AG04450 (cell line): ENCODE data around the gene SHFL. TPM values are rescaled to one million over a fixed set of nuclear protein-coding genes. Genes with fewer than 3 reads are reported as not detected.

ENCODE experiments used
- CTCF ChIA-PET: fragments of 300-600, 350-600 bp; formaldehyde crosslinking; extraction: SDS; loops from one replicate; lab custom pipeline; 2022; ENCODE audit warnings: antibody characterized with exemption, inconsistent platforms; lab: Charles Lee
- POLR2A ChIA-PET: fragments of 350-600 bp; formaldehyde crosslinking; extraction: SDS; loops from one replicate; lab custom pipeline; 2021; ENCODE audit warnings: antibody characterized with exemption, inconsistent platforms; lab: Yijun Ruan, JAX
- DNase-seq: peaks from one replicate; pipeline ENCODE4 v3.0.0-alpha.2; 2011; ENCODE audit warnings: low read depth, low spot score
- H3K27ac ChIP-seq: one replicate; pipeline ENCODE4 v1.5.1; 2012; ENCODE audit warnings: low read depth, low read length, control low read depth
- H3K27me3 ChIP-seq: one replicate; pipeline ENCODE4 v1.6.0; 2012; ENCODE audit warnings: low read length; ENCODE audit not compliant: control insufficient read depth, insufficient read depth
- H3K4me3 ChIP-seq: 2 replicates; pipeline ENCODE4 v1.5.1; 2011; ENCODE audit warnings: mild to moderate bottlenecking, low read depth, low read length, control low read depth
- H3K9me3 ChIP-seq: 2 replicates; pipeline ENCODE4 v1.5.1; 2012; ENCODE audit warnings: low read length; ENCODE audit not compliant: control insufficient read depth, insufficient read depth
- CTCF ChIP-seq: IDR thresholded peaks from 2 replicates; pipeline ENCODE4 v1.5.1; 2011; ENCODE audit warnings: low read depth, low read length, control low read depth, inconsistent platforms
- polyA plus RNA-seq: library from polyadenylated mRNA; depleted of rRNA; stranded (reverse); fragments of >200 nt; gene quantifications from 2 replicates; pipeline ENCODE4 v1.2.3, GENCODE V29; 2011

The SHFL gene
- polyA plus RNA-seq, 1 experiment, result 25.0 TPM

GRCh38 chr19:10137751-10138682, 51.9 kb downstream of the SHFL start:
- POLR2A ChIA-PET, result interaction anchor here (0.6 kb wide), 1 partner anchor 10 kb away, joined by 7 read pairs; no protein-coding TSS in a partner anchor
- Histone ChIP-seq H3K27me3 (no peaks in the 10 kb centered on the region), H3K4me3 (no peak overlapping the region), H3K9me3 (no peaks in the 10 kb centered on the region; the same call in 1 of the 2 replicates), H3K27ac (no peak overlapping the region)
- CTCF ChIA-PET, result no interaction called here
- no peak for TF ChIP-seq CTCF
- no peak for DNase-seq

- Histone ChIP-seq H3K27ac (no peak overlapping the region), H3K27me3 (no peaks in the 10 kb centered on the region), H3K9me3 (no peaks in the 10 kb centered on the region; the same call in 1 of the 2 replicates), H3K4me3 (no peak overlapping the region)
- CTCF ChIA-PET, result interaction anchor here (0.8 kb wide), 1 partner anchor 251 kb away, joined by 3 read pairs; no protein-coding TSS in a partner anchor
- TF ChIP-seq CTCF, result no peak
- no peak for DNase-seq
- POLR2A ChIA-PET, result interaction anchor here (0.7 to 0.9 kb wide), 2 partner anchors 10 to 46 kb away, joined by 3 read pairs; no protein-coding TSS in a partner anchor
Measured at GRCh38 chr19:10138879-10139795, 53.0 kb downstream of the SHFL start.

- POLR2A ChIA-PET, result interaction anchor here (0.7 to 0.9 kb wide), 2 partner anchors 11 to 45 kb away, joined by 3 read pairs; no protein-coding TSS in a partner anchor
- Histone ChIP-seq H3K27ac (no peak overlapping the region), H3K9me3 (no peaks in the 10 kb centered on the region; the same call in 1 of the 2 replicates), H3K4me3 (no peak overlapping the region), H3K27me3 (no peaks in the 10 kb centered on the region)
- CTCF ChIA-PET, result no interaction called here
- TF ChIP-seq CTCF, result no peak
- DNase-seq, result no peak
Measured at GRCh38 chr19:10139952-10140351, 53.8 kb downstream of the SHFL start.

- Histone ChIP-seq H3K27ac (no peak overlapping the region), H3K4me3 (no peak overlapping the region), H3K27me3 (no peaks in the 10 kb centered on the region), H3K9me3 (no peaks in the 10 kb centered on the region)
- ChIA-PET CTCF (no interaction called here), POLR2A (no interaction called here)
- no peak for TF ChIP-seq CTCF
- no peak for DNase-seq
Measured at GRCh38 chr19:10141479-10141878, 55.4 kb downstream of the SHFL start.
